ENCODE data around the gene PKP1. TPM values are rescaled to one million over a fixed set of nuclear protein-coding genes. Genes with fewer than 3 reads are reported as not detected.
"Not testable (repeated sequence)": the region's sequence is repeated elsewhere in the genome, so short reads cannot be mapped to it uniquely, and the experiment has no call there.

The PKP1 gene
- total RNA-seq, 1 donor from 2014 or later = 0.02 TPM

DNA sequence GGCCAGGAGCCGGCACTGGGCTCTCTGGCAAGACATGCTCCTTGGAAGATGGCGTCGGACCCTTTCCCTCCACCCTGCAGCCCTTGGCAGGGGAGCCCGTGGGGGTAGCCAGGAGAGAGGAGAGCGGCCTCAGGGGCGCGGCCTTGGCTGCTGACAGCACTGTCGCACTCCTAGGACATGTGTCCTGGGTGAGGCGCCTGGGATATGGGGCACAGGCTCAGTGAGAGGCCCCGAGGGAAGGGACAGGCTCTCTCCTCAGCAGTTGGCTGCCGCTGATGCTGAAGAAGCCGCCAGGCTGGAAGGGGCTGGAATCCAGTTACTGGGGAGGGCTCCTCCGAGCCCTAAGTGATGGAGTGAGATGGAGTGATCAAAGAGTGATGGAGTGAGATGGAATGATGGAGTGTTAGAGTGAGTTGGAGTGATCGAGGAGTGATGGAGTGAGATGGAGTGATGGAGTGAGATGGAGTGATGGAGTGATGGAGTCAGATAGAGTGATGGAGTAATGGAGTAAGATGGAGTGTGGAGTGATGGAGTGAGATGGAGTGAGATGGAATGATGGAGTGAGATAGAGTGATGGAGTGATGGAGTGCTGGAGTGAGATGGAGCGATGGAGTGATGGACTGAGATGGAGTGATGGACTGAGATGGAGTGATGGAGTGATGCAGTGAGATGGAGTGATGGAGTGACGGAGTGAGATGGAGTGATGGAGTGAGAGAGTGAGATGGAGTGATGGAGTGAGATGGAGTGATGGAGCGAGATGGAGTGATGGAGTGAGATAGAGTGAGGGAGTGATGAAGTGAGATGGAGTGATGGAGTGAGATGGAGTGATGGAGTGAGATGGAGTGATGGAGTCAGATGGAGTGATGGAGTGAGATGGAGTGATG, 27.6 kb upstream of the PKP1 start:
- Histone ChIP-seq H3K27me3 (peaks cover 14% of the 10 kb centered on the region), H4K20me1 (ENCODE audit: low read depth) (no peaks in the 10 kb centered on the region), H3K4me1 (peaks cover 4% of the 10 kb centered on the region), H2AFZ (replicated peaks) (no peak overlapping the region), H3K9me3 (ENCODE audit: low read depth) (no peaks in the 10 kb centered on the region), H3K9ac (no peak overlapping the region), H3K79me2 (ENCODE audit: low read depth) (no peaks in the 10 kb centered on the region), H3K36me3 (no peaks in the 10 kb centered on the region), H3K27ac (no peak overlapping the region), H3K4me3 (no peak overlapping the region), H3K4me2 (no peak overlapping the region), H3F3A (ENCODE audit: low read depth) (no peaks in the 10 kb centered on the region)
- no peak for DNase-seq (ENCODE audit: low spot score)
- TF ChIP-seq EZH2phosphoT487 (IDR thresholded peaks at IDR 0.05) (no peak), EZH2 (IDR thresholded peaks at IDR 0.05) (no peak)
- TF ChIP-seq, protein P1, sequence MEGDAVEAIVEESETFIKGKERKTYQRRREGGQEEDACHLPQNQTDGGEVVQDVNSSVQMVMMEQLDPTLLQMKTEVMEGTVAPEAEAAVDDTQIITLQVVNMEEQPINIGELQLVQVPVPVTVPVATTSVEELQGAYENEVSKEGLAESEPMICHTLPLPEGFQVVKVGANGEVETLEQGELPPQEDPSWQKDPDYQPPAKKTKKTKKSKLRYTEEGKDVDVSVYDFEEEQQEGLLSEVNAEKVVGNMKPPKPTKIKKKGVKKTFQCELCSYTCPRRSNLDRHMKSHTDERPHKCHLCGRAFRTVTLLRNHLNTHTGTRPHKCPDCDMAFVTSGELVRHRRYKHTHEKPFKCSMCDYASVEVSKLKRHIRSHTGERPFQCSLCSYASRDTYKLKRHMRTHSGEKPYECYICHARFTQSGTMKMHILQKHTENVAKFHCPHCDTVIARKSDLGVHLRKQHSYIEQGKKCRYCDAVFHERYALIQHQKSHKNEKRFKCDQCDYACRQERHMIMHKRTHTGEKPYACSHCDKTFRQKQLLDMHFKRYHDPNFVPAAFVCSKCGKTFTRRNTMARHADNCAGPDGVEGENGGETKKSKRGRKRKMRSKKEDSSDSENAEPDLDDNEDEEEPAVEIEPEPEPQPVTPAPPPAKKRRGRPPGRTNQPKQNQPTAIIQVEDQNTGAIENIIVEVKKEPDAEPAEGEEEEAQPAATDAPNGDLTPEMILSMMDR (IDR thresholded peaks at IDR 0.05) = no peak
- no peaks in the 10 kb centered on the region for H3K36me3 Mint-ChIP-seq
- H3K27ac Mint-ChIP-seq = no peak overlapping the region
- H3K4me3 Mint-ChIP-seq = no peak overlapping the region
- H3K9me3 Mint-ChIP-seq = no peaks in the 10 kb centered on the region
- H3K27me3 Mint-ChIP-seq (ENCODE audit: insufficient read depth, low read depth) = peaks cover 6% of the 10 kb centered on the region
- H3K4me1 Mint-ChIP-seq = peaks cover 3% of the 10 kb centered on the region

DNA sequence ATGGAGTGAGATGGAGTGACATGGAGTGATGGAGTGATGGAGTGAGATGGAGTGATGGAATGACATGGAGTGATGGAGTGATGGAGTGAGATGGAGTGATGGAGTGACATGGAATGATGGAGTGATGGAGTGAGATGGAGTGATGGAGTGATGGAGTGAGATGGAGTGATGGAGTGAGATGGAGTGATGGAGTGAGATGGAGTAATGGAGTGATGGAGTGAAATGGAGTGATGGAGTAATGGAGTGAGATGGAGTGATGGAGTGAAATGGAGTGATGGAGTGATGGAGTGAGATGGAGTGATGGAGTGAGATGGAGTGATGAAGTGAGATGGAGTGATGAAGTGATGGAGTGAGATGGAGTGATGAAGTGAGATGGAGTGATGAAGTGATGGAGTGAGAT, 25.2 kb upstream of the PKP1 start:
- H3K9ac ChIP-seq, H3K36me3 Mint-ChIP-seq: not testable (repeated sequence)

DNA sequence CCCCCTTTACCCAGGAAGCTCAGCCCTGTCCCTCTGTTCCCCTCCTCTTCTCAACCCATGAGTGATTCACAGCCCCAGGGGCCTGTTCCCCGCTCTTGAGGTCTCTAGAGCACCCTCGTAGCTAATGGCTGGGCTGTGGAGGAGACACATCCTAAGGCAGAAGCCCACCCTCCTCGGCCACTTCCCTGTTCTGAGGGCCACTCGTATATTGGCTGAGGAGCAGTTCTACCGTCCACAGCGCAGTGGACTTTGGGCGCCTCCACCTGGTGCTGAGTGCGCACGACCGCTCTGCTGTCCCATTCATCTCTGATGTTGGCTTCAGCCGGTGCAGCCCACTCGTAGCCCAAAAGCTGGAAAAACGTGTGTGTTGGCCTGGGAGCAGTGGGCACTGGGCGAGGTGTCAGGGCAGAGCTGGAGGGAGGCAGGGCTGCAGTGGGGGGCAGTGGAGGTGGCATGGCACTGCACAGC, 24.5 kb upstream of the PKP1 start:
- H3K4me2 ChIP-seq = no peak overlapping the region
- no peaks in the 10 kb centered on the region for H3K9me3 Mint-ChIP-seq
- DNase-seq (ENCODE audit: low spot score) = no peak
- no peaks in the 10 kb centered on the region for H3K9me3 ChIP-seq (ENCODE audit: low read depth)
- H3F3A ChIP-seq (ENCODE audit: low read depth) = no peaks in the 10 kb centered on the region
- H3K4me3 Mint-ChIP-seq = no peak overlapping the region
- no peak overlapping the region for H3K9ac ChIP-seq
- no peak overlapping the region for H3K27ac Mint-ChIP-seq
- peaks cover 22% of the 10 kb centered on the region for H3K27me3 ChIP-seq
- peaks cover 8% of the 10 kb centered on the region for H3K27me3 Mint-ChIP-seq (ENCODE audit: insufficient read depth, low read depth)
- H4K20me1 ChIP-seq (ENCODE audit: low read depth) = no peaks in the 10 kb centered on the region
- no peak overlapping the region for H2AFZ ChIP-seq (replicated peaks)
- H3K4me1 ChIP-seq = peaks cover 4% of the 10 kb centered on the region
- peaks cover 3% of the 10 kb centered on the region for H3K4me1 Mint-ChIP-seq
- H3K36me3 Mint-ChIP-seq = no peaks in the 10 kb centered on the region
- H3K36me3 ChIP-seq = no peaks in the 10 kb centered on the region
- H3K4me3 ChIP-seq = no peak overlapping the region
- no peaks in the 10 kb centered on the region for H3K79me2 ChIP-seq (ENCODE audit: low read depth)
- TF ChIP-seq, protein P1 (IDR thresholded peaks at IDR 0.05) = no peak
- TF ChIP-seq EZH2 (IDR thresholded peaks at IDR 0.05) = no peak
- no peak for TF ChIP-seq EZH2phosphoT487 (IDR thresholded peaks at IDR 0.05)
- no peak overlapping the region for H3K27ac ChIP-seq

More for the DNA sequence above, 25.2 kb upstream of the PKP1 start:
- H3K4me3 ChIP-seq; H3K27me3 Mint-ChIP-seq (ENCODE audit: insufficient read depth, low read depth); H3K9me3 ChIP-seq (ENCODE audit: low read depth); DNase-seq (ENCODE audit: low spot score); H3K27ac ChIP-seq; H3K27ac Mint-ChIP-seq; H3K79me2 ChIP-seq (ENCODE audit: low read depth); H3K4me1 Mint-ChIP-seq; H3K9me3 Mint-ChIP-seq; H3K4me2 ChIP-seq; H4K20me1 ChIP-seq (ENCODE audit: low read depth); H3K36me3 ChIP-seq; H3K4me1 ChIP-seq; H3F3A ChIP-seq (ENCODE audit: low read depth); H2AFZ ChIP-seq (replicated peaks); H3K4me3 Mint-ChIP-seq: not testable (repeated sequence)
- H3K27me3 ChIP-seq = peaks cover 22% of the 10 kb centered on the region
